ENCODE measurements around the gene SST.

DNA sequence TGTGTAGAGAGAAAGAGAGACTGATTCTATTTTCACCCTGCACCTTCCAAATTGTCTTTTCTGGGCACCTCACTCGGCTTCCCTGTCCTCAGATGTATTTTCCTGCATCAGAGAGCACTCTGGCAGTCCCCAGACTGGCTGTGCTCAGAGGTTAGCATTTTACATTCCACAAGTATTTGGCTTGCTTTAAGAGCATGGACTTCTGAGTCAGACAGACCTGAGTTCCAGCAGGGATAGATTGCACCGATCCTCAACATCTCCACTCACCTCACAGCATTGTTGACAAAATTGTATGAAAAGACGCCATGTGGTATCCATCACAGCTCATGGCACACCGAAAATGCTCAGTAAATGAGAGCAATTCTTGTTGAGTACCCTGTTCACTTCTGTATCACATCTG lies 45.6 kb downstream of the SST start:
- TF ChIP-seq, protein P1, sequence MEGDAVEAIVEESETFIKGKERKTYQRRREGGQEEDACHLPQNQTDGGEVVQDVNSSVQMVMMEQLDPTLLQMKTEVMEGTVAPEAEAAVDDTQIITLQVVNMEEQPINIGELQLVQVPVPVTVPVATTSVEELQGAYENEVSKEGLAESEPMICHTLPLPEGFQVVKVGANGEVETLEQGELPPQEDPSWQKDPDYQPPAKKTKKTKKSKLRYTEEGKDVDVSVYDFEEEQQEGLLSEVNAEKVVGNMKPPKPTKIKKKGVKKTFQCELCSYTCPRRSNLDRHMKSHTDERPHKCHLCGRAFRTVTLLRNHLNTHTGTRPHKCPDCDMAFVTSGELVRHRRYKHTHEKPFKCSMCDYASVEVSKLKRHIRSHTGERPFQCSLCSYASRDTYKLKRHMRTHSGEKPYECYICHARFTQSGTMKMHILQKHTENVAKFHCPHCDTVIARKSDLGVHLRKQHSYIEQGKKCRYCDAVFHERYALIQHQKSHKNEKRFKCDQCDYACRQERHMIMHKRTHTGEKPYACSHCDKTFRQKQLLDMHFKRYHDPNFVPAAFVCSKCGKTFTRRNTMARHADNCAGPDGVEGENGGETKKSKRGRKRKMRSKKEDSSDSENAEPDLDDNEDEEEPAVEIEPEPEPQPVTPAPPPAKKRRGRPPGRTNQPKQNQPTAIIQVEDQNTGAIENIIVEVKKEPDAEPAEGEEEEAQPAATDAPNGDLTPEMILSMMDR (IDR thresholded peaks at IDR 0.05; ENCODE audit: poor library complexity, severe bottlenecking), result no peak
- TF ChIP-seq, protein P2, sequence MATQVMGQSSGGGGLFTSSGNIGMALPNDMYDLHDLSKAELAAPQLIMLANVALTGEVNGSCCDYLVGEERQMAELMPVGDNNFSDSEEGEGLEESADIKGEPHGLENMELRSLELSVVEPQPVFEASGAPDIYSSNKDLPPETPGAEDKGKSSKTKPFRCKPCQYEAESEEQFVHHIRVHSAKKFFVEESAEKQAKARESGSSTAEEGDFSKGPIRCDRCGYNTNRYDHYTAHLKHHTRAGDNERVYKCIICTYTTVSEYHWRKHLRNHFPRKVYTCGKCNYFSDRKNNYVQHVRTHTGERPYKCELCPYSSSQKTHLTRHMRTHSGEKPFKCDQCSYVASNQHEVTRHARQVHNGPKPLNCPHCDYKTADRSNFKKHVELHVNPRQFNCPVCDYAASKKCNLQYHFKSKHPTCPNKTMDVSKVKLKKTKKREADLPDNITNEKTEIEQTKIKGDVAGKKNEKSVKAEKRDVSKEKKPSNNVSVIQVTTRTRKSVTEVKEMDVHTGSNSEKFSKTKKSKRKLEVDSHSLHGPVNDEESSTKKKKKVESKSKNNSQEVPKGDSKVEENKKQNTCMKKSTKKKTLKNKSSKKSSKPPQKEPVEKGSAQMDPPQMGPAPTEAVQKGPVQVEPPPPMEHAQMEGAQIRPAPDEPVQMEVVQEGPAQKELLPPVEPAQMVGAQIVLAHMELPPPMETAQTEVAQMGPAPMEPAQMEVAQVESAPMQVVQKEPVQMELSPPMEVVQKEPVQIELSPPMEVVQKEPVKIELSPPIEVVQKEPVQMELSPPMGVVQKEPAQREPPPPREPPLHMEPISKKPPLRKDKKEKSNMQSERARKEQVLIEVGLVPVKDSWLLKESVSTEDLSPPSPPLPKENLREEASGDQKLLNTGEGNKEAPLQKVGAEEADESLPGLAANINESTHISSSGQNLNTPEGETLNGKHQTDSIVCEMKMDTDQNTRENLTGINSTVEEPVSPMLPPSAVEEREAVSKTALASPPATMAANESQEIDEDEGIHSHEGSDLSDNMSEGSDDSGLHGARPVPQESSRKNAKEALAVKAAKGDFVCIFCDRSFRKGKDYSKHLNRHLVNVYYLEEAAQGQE (IDR thresholded peaks at IDR 0.05; ENCODE audit: borderline replicate concordance), result no peak
- TF ChIP-seq POLR2AphosphoS5 (IDR thresholded peaks at IDR 0.05), result no peak

Measured in neural cell (in vitro differentiated cells).